Measurements from ENCODE around the gene LYRM4.

GRCh38 chr6:5119090-5119951 lies 141.4 kb downstream of the LYRM4 start:
- TF ChIP-seq POLR2A (IDR thresholded peaks at IDR 0.05; ENCODE audit: low read length), result no peak
- TF ChIP-seq GATA1 (IDR thresholded peaks at IDR 0.05; ENCODE audit: low read depth, low read length), result no peak

All from erythroblast (primary cell).